Measurements from ENCODE around the gene LRFN3. TPM values are rescaled to one million over a fixed set of nuclear protein-coding genes. Genes with fewer than 3 reads are reported as not detected.

The LRFN3 gene
- total and polyA plus RNA-seq, 10 donors: 0.76 to 18.2 (median 9.1) TPM

- Histone ChIP-seq H3K9me3 (no peaks in the 10 kb centered on the region), H3K4me3 (peak overlapping the region in 2 of 8 donors; percentile 9 to 38), H3K27ac (peak overlapping the region in 4 of 8 donors; percentile 38 to 93 (median 91)), H3K27me3 (replicated peaks in 1 of 7) (peaks cover 0 to 20% (median 0%) of the 10 kb centered on the region in 7 donors), H3K4me1 (peaks cover 19 to 69% (median 48%) of the 10 kb centered on the region in 6 donors), H3K36me3 (no peaks in the 10 kb centered on the region)
- no peak for TF ChIP-seq POLR2A (IDR thresholded peaks at IDR 0.05)
- TF ChIP-seq CTCF (IDR thresholded peaks at IDR 0.05 in 8 of 11, conservative IDR thresholded peaks at IDR 0.05 in 3 of 11): peak in 5 of 11 experiments; percentile 9 to 66 (median 27)
- DNase-seq: no peak
- WGBS, 5 donors: 8 to 12% (median 9%) methylated on average over 9 of the region's 9 CpGs
- intact Hi-C loops (cut with DNase I; ENCODE audit: low total_unique reads): loop anchor here (2.0 kb wide), 1 partner anchor 47 kb away; no protein-coding TSS in a partner anchor
Observed at GRCh38 chr19:35931874-35932202, 4.3 kb upstream of the LRFN3 start.

GRCh38 chr19:35932291-35932936, 3.8 kb upstream of the LRFN3 start:
- H3K27ac ChIP-seq: peak overlapping the region in 1 of 8 donors; percentile 90
- TF ChIP-seq CTCF (IDR thresholded peaks at IDR 0.05 in 8 of 11, conservative IDR thresholded peaks at IDR 0.05 in 3 of 11) (no peak), POLR2AphosphoS5 (IDR thresholded peaks at IDR 0.05) (no peak), POLR2A (IDR thresholded peaks at IDR 0.05) (no peak)
- H3K4me1 ChIP-seq: peaks cover 19 to 69% (median 54%) of the 10 kb centered on the region in 6 donors
- peaks cover 0 to 26% (median 0%) of the 10 kb centered on the region in 7 donors for H3K27me3 ChIP-seq (replicated peaks in 1 of 7)
- WGBS, 5 donors: 53 to 61% (median 59%) methylated on average over 7 of the region's 7 CpGs
- no peak overlapping the region for H3K4me3 ChIP-seq
- H3K36me3 ChIP-seq: no peaks in the 10 kb centered on the region
- H3K9me3 ChIP-seq: no peaks in the 10 kb centered on the region
- no peak for DNase-seq
- intact Hi-C loops (cut with DNase I; ENCODE audit: low total_unique reads): no loop called here

GRCh38 chr19:35936738-35937268, 629 bp downstream of the LRFN3 start:
- Histone ChIP-seq H3K27me3 (replicated peaks in 1 of 7) (peaks cover 0 to 30% (median 0%) of the 10 kb centered on the region in 7 donors), H3K9me3 (no peaks in the 10 kb centered on the region), H3K4me3 (peak overlapping the region; percentile 31 to 81 (median 46)), H3K27ac (peak overlapping the region; percentile 15 to 89 (median 72)), H3K4me1 (peaks cover 9 to 50% (median 33%) of the 10 kb centered on the region in 6 donors), H3K36me3 (peaks cover 0 to 32% (median 16%) of the 10 kb centered on the region in 6 donors)
- 17 to 33% (median 31%) methylated on average over 8 to 11 of the region's 11 CpGs for WGBS, 5 donors
- TF ChIP-seq CTCF (IDR thresholded peaks at IDR 0.05 in 8 of 11, conservative IDR thresholded peaks at IDR 0.05 in 3 of 11) (no peak), POLR2A (IDR thresholded peaks at IDR 0.05) (no peak), POLR2AphosphoS5 (IDR thresholded peaks at IDR 0.05) (no peak)
- DNase-seq: no peak
- intact Hi-C loops (cut with DNase I; ENCODE audit: low total_unique reads): no loop called here
